Choroid plexus epithelial cell (primary cell): ENCODE measurements around the gene TENT4A.
"Not testable (repeated sequence)": the region's sequence is repeated elsewhere in the genome, so short reads cannot be mapped to it uniquely, and the experiment has no call there.

Source experiments
- DNase-seq: peaks from one replicate; pipeline ENCODE4 v3.0.0-alpha.2; 2010; ENCODE audit warnings: low read depth
- H3K4me3 ChIP-seq: 2 replicates; pipeline ENCODE4 v1.5.1; 2011; ENCODE audit warnings: low read depth, mild to moderate bottlenecking, control low read depth, low read length, moderate library complexity
- CTCF ChIP-seq: conservative IDR thresholded peaks from 2 replicates; pipeline ENCODE4 v1.5.1; 2011; ENCODE audit warnings: low read depth, mild to moderate bottlenecking, control low read depth, inconsistent platforms, low read length, moderate library complexity

The TENT4A gene

GRCh38 chr5:6767481-6768063 lies 54.3 kb downstream of the TENT4A start:
- no peak for TF ChIP-seq CTCF
- DNase-seq: no peak
- no peak overlapping the region for H3K4me3 ChIP-seq

GRCh38 chr5:6768590-6769230 lies 55.5 kb downstream of the TENT4A start:
- peak; percentile 19 for TF ChIP-seq CTCF
- no peak overlapping the region for H3K4me3 ChIP-seq
- no peak for DNase-seq

GRCh38 chr5:6770826-6771607 lies 57.8 kb downstream of the TENT4A start:
- TF ChIP-seq CTCF: no peak
- H3K4me3 ChIP-seq: no peak overlapping the region
- DNase-seq: no peak

GRCh38 chr5:6772886-6773285 lies 59.7 kb downstream of the TENT4A start:
- DNase-seq: no peak
- no peak for TF ChIP-seq CTCF
- no peak overlapping the region for H3K4me3 ChIP-seq

- no peak overlapping the region for H3K4me3 ChIP-seq
- DNase-seq: no peak
- TF ChIP-seq CTCF: no peak
Measured at GRCh38 chr5:6773342-6774035, 60.3 kb downstream of the TENT4A start.

GRCh38 chr5:6774207-6774606 lies 61.0 kb downstream of the TENT4A start:
- not testable (repeated sequence) for DNase-seq

GRCh38 chr5:6774721-6775204 lies 61.5 kb downstream of the TENT4A start:
- no peak for DNase-seq
- no peak for TF ChIP-seq CTCF
- H3K4me3 ChIP-seq: no peak overlapping the region

More at GRCh38 chr5:6774207-6774606, 61.0 kb downstream of the TENT4A start:
- not testable (repeated sequence) for H3K4me3 ChIP-seq
